Karpas-422 (cell line): ENCODE measurements around the gene ST6GALNAC2. TPM values are rescaled to one million over a fixed set of nuclear protein-coding genes. Genes with fewer than 3 reads are reported as not detected.
A peak's percentile ranks its signal among the peaks of the same experiment; 100 is the strongest.
"Not testable (repeated sequence)": the region's sequence is repeated elsewhere in the genome, so short reads cannot be mapped to it uniquely, and the experiment has no call there.

Experiments used
- DNase-seq: peaks from one replicate; pipeline ENCODE4 v3.0.0-alpha.2; 2015
- H2AFZ ChIP-seq: fragments of 200-600 bp; sonication (generic); 2 replicates; pipeline ENCODE4 v1.6.1; 2014; ENCODE audit warnings: antibody characterized with exemption, low read length, mixed read lengths
- H3K27ac ChIP-seq: fragments of 200-600 bp; sonication (generic); 2 replicates; pipeline ENCODE4 v1.5.1; 2014; ENCODE audit warnings: mild to moderate bottlenecking, low read length, moderate library complexity
- H3K27me3 ChIP-seq: fragments of 200-600 bp; sonication (generic); 2 replicates; pipeline ENCODE4 v1.6.1; 2014; ENCODE audit warnings: low read length, mixed read lengths
- H3K36me3 ChIP-seq: fragments of 200-600 bp; sonication (generic); 2 replicates; pipeline ENCODE4 v1.6.1; 2014; ENCODE audit warnings: low read length, mixed read lengths; ENCODE audit not compliant: insufficient read depth
- H3K4me1 ChIP-seq: fragments of 200-600 bp; sonication (generic); 2 replicates; pipeline ENCODE4 v1.6.1; 2014; ENCODE audit warnings: mild to moderate bottlenecking, low read length, mixed read lengths
- H3K4me2 ChIP-seq: fragments of 200-600 bp; sonication (generic); 2 replicates; pipeline ENCODE4 v1.6.1; 2014; ENCODE audit warnings: low read length, low read depth, mild to moderate bottlenecking; ENCODE audit not compliant: poor library complexity, severe bottlenecking
- H3K4me3 ChIP-seq: fragments of 200-600 bp; sonication (generic); 2 replicates; pipeline ENCODE4 v1.5.1; 2014; ENCODE audit warnings: mild to moderate bottlenecking, antibody characterized with exemption, low read length, mixed read lengths
- H3K79me2 ChIP-seq: fragments of 200-600 bp; sonication (generic); 2 replicates; pipeline ENCODE4 v1.6.1; 2014; ENCODE audit warnings: mild to moderate bottlenecking, low read length, mixed read lengths
- H3K9ac ChIP-seq: fragments of 200-600 bp; sonication (generic); 2 replicates; pipeline ENCODE4 v1.6.0; 2014; ENCODE audit warnings: low read length
- H3K9me2 ChIP-seq: fragments of 200-600 bp; sonication (generic), shearing (Covaris generic); replicated peaks from 2 replicates; pipeline ENCODE4 v1.6.0; 2014; ENCODE audit warnings: mild to moderate bottlenecking, low read length, moderate library complexity; ENCODE audit not compliant: insufficient read depth
- H3K9me3 ChIP-seq: fragments of 300-700, 200-600 bp; sonication (generic); 2 replicates; pipeline ENCODE4 v1.6.1; 2014; ENCODE audit warnings: low read length, mixed read lengths
- H4K20me1 ChIP-seq: fragments of 200-600 bp; sonication (generic); 2 replicates; pipeline ENCODE4 v1.6.1; 2014; ENCODE audit warnings: mild to moderate bottlenecking, antibody characterized with exemption, low read length, low read depth; ENCODE audit not compliant: insufficient read depth
- total RNA-seq: library from RNA; depleted of rRNA; stranded (reverse); fragments of >200 nt; shearing (Covaris generic); gene quantifications from 2 replicates; pipeline ENCODE4 v1.2.3, GENCODE V29; 2014; ENCODE audit warnings: low replicate concordance

The ST6GALNAC2 gene
- total RNA-seq, 1 experiment from 2014 or later, result not detected

GRCh38 chr17:76564991-76565727 is 20.5 kb downstream of the ST6GALNAC2 start:
- H2AFZ ChIP-seq, H3K9me3 ChIP-seq, H3K27me3 ChIP-seq, H3K4me3 ChIP-seq, H3K4me1 ChIP-seq, H3K4me2 ChIP-seq, H3K9ac ChIP-seq, H3K27ac ChIP-seq, H3K9me2 ChIP-seq: not testable (repeated sequence)
- peak; percentile 63 for DNase-seq
- peaks cover 36% of the 10 kb centered on the region for H3K36me3 ChIP-seq
- H4K20me1 ChIP-seq, result peaks cover 43% of the 10 kb centered on the region
- H3K79me2 ChIP-seq, result peaks cover 18% of the 10 kb centered on the region

- Histone ChIP-seq H4K20me1 (peaks cover 57% of the 10 kb centered on the region), H3K4me1 (peaks cover 21% of the 10 kb centered on the region)
- not testable (repeated sequence) for H3K9me3 ChIP-seq
These were observed 22.3 kb downstream of the ST6GALNAC2 start for GRCh38 chr17:76563359-76563758.

GRCh38 chr17:76562734-76563148 is 22.9 kb downstream of the ST6GALNAC2 start:
- no peak overlapping the region for H3K27ac ChIP-seq
- no peak for DNase-seq
- peaks cover 52% of the 10 kb centered on the region for H3K36me3 ChIP-seq

More at GRCh38 chr17:76563359-76563758, 22.3 kb downstream of the ST6GALNAC2 start:
- not testable (repeated sequence) for H3K27ac ChIP-seq, H3K27me3 ChIP-seq, H3K9me2 ChIP-seq, H3K4me3 ChIP-seq, H3K4me2 ChIP-seq, DNase-seq, H2AFZ ChIP-seq, H3K9ac ChIP-seq
- Histone ChIP-seq H3K36me3 (peaks cover 52% of the 10 kb centered on the region), H3K79me2 (peaks cover 36% of the 10 kb centered on the region)

GRCh38 chr17:76561799-76562268 is 23.8 kb downstream of the ST6GALNAC2 start:
- H4K20me1 ChIP-seq, result peaks cover 48% of the 10 kb centered on the region
- DNase-seq, result no peak
- no peak overlapping the region for H3K4me2 ChIP-seq
- H3K79me2 ChIP-seq, result peaks cover 44% of the 10 kb centered on the region
- peaks cover 52% of the 10 kb centered on the region for H3K36me3 ChIP-seq
- H3K27me3 ChIP-seq, result no peaks in the 10 kb centered on the region
- no peaks in the 10 kb centered on the region for H3K9me2 ChIP-seq
- peaks cover 23% of the 10 kb centered on the region for H3K4me1 ChIP-seq
- H3K9ac ChIP-seq, result no peak overlapping the region
- no peak overlapping the region for H3K4me3 ChIP-seq
- H2AFZ ChIP-seq, result no peak overlapping the region
- no peak overlapping the region for H3K27ac ChIP-seq
- H3K9me3 ChIP-seq, result no peaks in the 10 kb centered on the region

More at GRCh38 chr17:76562734-76563148, 22.9 kb downstream of the ST6GALNAC2 start:
- peaks cover 52% of the 10 kb centered on the region for H4K20me1 ChIP-seq
- no peaks in the 10 kb centered on the region for H3K9me3 ChIP-seq
- H3K4me1 ChIP-seq, result peaks cover 21% of the 10 kb centered on the region
- H2AFZ ChIP-seq, result no peak overlapping the region
- H3K4me3 ChIP-seq, result no peak overlapping the region
- H3K27me3 ChIP-seq, result no peaks in the 10 kb centered on the region
- peaks cover 42% of the 10 kb centered on the region for H3K79me2 ChIP-seq
- H3K9me2 ChIP-seq, result no peaks in the 10 kb centered on the region
- no peak overlapping the region for H3K9ac ChIP-seq
- no peak overlapping the region for H3K4me2 ChIP-seq

- Histone ChIP-seq H3K9ac (no peak overlapping the region), H3K4me2 (no peak overlapping the region), H3K4me3 (no peak overlapping the region), H3K4me1 (peaks cover 28% of the 10 kb centered on the region), H3K27ac (no peak overlapping the region), H3K79me2 (peaks cover 44% of the 10 kb centered on the region), H3K9me3 (no peaks in the 10 kb centered on the region), H2AFZ (no peak overlapping the region), H4K20me1 (peaks cover 48% of the 10 kb centered on the region), H3K36me3 (peaks cover 52% of the 10 kb centered on the region), H3K27me3 (no peaks in the 10 kb centered on the region), H3K9me2 (no peaks in the 10 kb centered on the region)
- DNase-seq, result no peak
These were observed 24.3 kb downstream of the ST6GALNAC2 start for GRCh38 chr17:76561332-76561731.

GRCh38 chr17:76560877-76561221 is 24.8 kb downstream of the ST6GALNAC2 start:
- peaks cover 47% of the 10 kb centered on the region for H3K36me3 ChIP-seq
- H3K27ac ChIP-seq, result no peak overlapping the region
- no peak overlapping the region for H2AFZ ChIP-seq
- no peaks in the 10 kb centered on the region for H3K9me2 ChIP-seq
- H3K9ac ChIP-seq, result no peak overlapping the region
- peaks cover 44% of the 10 kb centered on the region for H3K79me2 ChIP-seq
- peaks cover 28% of the 10 kb centered on the region for H3K4me1 ChIP-seq
- no peaks in the 10 kb centered on the region for H3K27me3 ChIP-seq
- H3K4me2 ChIP-seq, result no peak overlapping the region
- H3K9me3 ChIP-seq, result no peaks in the 10 kb centered on the region
- peaks cover 44% of the 10 kb centered on the region for H4K20me1 ChIP-seq
- no peak for DNase-seq
- no peak overlapping the region for H3K4me3 ChIP-seq

- Histone ChIP-seq H2AFZ (no peak overlapping the region), H4K20me1 (peaks cover 39% of the 10 kb centered on the region), H3K9me2 (no peaks in the 10 kb centered on the region), H3K9ac (no peak overlapping the region), H3K9me3 (no peaks in the 10 kb centered on the region), H3K4me1 (peaks cover 28% of the 10 kb centered on the region), H3K27ac (no peak overlapping the region), H3K27me3 (no peaks in the 10 kb centered on the region), H3K36me3 (peaks cover 41% of the 10 kb centered on the region), H3K79me2 (peaks cover 44% of the 10 kb centered on the region), H3K4me3 (no peak overlapping the region), H3K4me2 (peak overlapping the region; percentile 80)
- no peak for DNase-seq
These were observed 25.4 kb downstream of the ST6GALNAC2 start for GRCh38 chr17:76560036-76560876.

GRCh38 chr17:76559460-76559859 is 26.2 kb downstream of the ST6GALNAC2 start:
- Histone ChIP-seq H3K36me3 (peaks cover 39% of the 10 kb centered on the region), H3K9ac (peak overlapping the region; percentile 99; the same call in 1 of the 2 replicates), H3K4me2 (peak overlapping the region; percentile 80), H4K20me1 (peaks cover 37% of the 10 kb centered on the region), H3K79me2 (peaks cover 44% of the 10 kb centered on the region), H3K4me1 (peaks cover 28% of the 10 kb centered on the region), H3K4me3 (peak overlapping the region; percentile 93; the same call in 1 of the 2 replicates)
- not testable (repeated sequence) for H3K27me3 ChIP-seq, H3K9me2 ChIP-seq, H3K9me3 ChIP-seq, H2AFZ ChIP-seq, DNase-seq, H3K27ac ChIP-seq
